HG03469 (cell line): ENCODE measurements around the gene ARPC5.

Experiments
- ATAC-seq: cut with Tn5 transposase; IDR thresholded peaks from one replicate; pipeline ENCODE4 v1.9.1; 2021; ENCODE audit warnings: mild to moderate bottlenecking, moderate library complexity, moderate number of reproducible peaks; ENCODE audit not compliant: unreplicated experiment

Gene ARPC5

DNA sequence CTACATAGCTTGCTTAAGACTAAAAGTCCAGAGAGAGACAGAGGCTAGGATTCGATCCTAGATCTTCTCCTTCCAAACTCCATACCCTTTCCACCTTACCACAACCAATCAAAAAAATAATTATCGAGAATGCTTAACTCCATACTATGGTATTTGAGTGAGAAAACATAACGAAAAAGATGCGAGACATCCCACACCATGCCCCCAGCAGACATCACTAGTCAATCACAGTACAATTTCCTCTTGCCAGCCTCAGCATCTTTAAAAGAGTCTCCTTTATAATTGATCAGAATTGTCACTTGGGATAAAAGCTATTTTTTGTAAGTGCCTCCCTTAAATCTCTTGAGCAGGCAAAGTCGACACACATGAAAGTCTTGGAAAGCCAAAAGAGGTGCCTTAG lies 46.2 kb downstream of the ARPC5 start:
- ATAC-seq, result no peak

- no peak for ATAC-seq
These were observed 46.8 kb downstream of the ARPC5 start for GRCh38 chr1:183588827-183589226.

DNA sequence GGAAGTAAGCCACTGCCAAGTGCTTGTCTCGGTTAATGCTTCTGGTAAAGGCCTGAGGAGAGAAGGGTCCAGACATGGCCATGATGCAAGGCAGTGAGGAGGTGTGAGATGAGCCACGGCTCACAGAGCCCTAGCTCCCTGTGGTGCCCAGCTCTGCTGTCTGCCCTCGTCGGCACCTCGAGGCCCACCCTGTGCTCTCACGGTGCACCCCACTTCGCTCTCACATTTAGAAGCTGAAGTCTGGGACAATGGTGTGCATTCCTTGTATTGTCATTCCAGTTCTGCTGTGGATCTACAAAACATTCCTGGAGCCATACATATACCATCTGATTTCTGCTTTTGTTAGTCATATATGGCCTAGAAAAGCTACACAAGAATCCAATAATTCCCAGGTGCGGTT lies 48.7 kb downstream of the ARPC5 start:
- ATAC-seq, result no peak

- ATAC-seq, result no peak
These were observed 49.1 kb downstream of the ARPC5 start for GRCh38 chr1:183586455-183586854.

DNA sequence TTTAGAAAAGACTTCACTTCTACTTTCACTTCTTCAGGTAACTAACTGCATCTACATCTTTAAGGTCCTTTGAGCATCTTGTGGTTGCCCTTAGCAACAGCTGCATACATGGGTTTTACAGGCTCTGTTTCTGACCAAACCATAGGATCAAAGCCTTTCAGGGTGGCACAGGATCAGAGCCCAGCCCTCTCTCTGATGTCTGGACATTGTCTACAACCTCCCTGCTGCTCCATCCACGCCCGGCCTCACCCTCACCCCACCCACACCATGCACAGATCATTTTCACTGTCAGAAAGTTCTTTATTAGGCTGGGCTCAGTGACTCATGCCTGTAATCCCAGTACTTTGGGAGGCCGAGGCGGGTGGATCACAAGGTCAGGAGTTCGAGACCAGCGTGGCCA lies 50.5 kb downstream of the ARPC5 start:
- ATAC-seq, result no peak

DNA sequence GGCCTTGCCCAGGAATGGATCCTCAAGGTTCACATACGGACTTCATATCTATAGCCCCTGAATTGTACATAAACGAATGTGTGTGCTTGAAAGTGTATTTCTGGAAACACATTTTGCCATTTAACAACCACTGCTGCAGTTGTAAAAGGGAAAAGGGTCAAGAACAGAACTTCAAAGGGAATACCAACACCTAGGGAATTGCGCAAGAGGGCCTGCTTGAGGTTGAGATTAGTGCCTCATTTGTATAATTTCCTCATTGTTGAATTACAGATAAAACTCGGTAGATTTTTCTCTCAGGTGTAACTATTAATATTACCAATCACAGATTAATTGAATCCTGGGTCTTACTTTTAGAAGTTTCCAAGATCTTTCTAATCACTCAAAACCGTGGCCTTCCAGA lies 51.4 kb downstream of the ARPC5 start:
- no peak for ATAC-seq

DNA sequence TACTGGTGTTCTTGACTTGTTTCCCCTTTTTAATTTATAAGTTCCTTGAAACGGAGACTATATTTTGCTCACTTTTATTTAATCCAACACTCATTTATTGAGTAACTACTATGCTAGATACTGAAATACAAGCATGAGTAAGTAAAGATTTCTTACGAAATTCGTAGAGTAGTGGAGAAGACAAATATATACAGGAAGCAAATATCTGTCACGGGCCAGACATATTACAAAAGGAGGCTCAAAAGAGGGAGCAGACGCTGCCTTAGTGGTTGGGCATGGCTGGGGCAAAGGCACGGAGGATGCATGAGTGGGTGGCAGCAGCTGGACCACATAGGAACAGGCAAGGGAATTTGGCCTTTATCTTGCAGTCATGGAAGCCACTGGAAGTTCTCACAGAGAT lies 52.1 kb downstream of the ARPC5 start:
- ATAC-seq, result no peak

DNA sequence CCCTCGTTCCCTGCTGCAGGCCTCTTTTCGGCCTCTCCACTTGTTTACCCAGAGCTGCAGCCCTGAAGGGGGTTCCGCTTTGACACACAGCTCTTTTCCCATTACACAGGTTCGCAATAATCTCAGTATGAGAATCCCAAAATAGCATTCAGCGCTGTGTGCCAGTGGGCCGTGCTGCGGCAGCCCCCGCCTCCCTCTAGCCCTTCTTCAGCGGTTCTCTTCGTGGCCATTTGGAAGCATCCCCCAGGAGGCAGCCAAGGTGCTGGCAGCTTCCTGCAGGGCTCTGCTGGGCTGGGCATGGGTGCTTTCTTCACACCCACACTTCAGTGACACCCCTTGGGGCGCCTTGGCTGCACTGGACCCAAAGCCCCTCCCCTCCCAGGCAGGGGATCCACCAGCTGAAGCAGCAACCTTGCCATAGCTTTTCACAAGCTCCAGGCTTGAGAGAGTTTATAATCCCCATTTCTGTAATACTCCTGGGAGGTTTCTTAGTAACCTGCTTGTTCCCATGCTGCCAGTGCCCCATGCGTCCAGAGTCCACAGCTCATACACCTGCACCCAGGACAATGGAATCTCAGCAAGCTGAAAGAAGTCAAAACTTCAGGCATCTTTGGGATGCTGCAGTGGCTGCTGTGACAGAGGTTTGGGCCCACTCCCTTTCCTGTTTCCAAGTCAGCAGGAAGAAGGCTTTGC lies 53.4 kb downstream of the ARPC5 start:
- no peak for ATAC-seq

DNA sequence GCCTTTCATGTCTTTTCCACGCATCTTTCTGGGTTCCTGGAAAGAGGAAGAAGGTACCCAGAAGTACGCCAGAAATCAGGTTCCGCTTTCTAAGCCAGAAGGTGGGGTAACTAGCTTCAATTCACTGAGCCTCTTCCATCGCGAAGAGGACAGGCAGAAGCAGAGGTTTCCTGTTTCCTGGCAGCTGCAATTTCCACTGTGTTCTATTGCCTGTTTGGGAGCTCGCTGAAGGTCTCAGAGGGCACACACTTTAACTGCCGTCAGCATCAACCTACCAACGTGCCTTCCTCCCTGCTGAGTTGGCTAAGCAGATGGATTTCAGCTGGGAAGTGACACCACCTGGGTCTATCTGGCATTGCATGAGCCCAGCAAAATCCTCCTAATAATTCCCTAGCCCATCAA lies 55.3 kb downstream of the ARPC5 start:
- ATAC-seq, result no peak

DNA sequence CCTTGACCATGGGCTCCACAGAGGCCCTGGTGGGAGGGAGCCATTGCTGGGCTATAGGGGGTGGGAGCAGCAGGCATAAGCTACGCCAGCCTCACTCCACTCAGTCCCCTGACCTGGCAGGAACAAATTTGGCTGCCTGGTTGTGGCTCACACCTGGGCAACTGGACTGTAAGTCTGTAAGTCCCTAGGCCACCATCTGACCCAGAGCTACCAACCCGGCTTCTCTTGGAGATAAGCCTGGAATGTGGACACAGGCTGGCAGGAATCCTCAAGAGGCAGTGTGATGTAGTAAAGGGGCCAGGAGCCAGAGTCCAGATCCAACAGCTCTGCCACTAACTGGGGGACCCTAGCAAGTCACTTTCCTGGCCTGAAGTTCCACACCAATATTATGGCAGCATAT lies 56.7 kb downstream of the ARPC5 start:
- ATAC-seq, result no peak

DNA sequence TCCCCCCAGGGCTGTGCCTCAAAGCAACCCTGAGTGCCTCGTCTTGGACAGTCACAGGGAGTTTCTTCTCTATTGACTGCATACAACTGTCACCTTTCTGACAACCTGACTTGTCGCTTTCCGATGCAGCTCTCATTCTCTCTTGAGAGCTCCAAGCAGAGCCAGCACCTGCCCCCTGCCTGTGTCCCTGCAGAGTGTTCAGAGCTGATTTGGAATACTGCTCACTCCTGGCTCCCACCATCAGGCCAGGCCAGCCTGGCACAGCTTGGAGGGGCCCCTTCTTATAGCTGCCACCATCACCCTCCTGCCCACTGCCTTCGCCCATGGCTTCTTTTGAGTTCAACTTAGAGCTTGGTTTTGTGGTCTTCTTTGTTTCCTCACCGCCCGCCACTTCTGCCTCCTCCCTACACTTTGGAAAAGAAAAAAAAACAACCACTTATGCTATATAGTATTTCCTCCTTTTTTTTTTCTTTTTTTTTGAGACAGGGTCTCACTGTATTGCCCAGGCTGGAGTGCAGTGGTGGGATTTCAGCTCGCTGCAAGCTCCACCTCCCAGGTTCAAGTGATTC lies 57.6 kb downstream of the ARPC5 start:
- ATAC-seq, result no peak

- no peak for ATAC-seq
These were observed 59.0 kb downstream of the ARPC5 start for GRCh38 chr1:183576537-183576936.

DNA sequence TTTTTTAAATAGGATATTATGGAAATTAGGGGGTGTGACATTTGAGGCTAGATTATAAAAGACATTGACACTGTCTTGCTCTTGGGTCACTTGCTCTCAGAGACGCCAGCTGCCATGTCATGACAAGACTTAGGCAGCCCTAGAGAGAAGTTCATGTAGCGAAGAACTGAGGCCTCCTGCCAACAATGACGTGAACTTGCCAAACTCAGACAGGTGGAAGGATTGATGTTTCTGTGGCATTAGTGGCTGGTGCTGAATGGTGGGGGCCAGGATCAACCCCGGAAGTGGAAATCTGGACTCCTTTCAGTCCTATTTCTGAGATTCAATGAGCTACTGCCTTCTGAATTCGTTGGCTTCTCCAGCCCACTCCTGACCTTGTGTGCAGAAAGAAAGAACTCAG lies 60.0 kb downstream of the ARPC5 start:
- ATAC-seq, result no peak

GRCh38 chr1:183572721-183573120 lies 62.9 kb downstream of the ARPC5 start:
- no peak for ATAC-seq

- no peak for ATAC-seq
These were observed 63.8 kb downstream of the ARPC5 start for GRCh38 chr1:183571678-183572268.
